LNCaP clone FGC (cell line): ENCODE measurements around the gene PDE4D.

ENCODE experiments used
- DNase-seq: peaks from one replicate; pipeline ENCODE4 v3.0.0-alpha.2; 2011; ENCODE audit warnings: low read depth
- H3K4me3 ChIP-seq: 2 replicates; pipeline ENCODE4 v1.5.1; 2011; ENCODE audit warnings: mild to moderate bottlenecking, low read depth, low read length, control low read depth
- TF ChIP-seq, protein P1 (sequence below): IDR thresholded peaks from 2 replicates; pipeline ENCODE4 v1.5.1; 2012; ENCODE audit warnings: mild to moderate bottlenecking; ENCODE audit not compliant: control insufficient read depth, insufficient read depth; ENCODE audit errors: extremely low read depth

Gene PDE4D

DNA sequence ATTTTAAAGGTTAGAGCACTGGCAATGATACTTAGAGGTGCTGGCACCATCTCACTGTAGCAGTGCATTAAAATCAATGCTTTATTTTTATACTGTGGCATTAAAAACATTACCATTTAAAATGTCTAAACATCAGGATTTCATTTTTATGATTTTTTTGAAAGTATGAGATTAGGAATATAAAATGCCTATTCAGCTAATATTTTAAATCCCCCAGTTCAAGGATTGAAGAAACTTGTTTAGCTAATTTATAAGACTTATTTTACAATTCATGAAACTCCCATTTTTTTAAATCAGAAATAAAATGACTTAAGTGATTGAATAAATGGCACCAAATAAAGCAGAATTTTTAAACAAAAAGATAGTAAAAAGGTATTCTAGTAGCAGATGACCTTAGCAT, 685.1 kb downstream of the PDE4D start:
- DNase-seq, result no peak
- TF ChIP-seq, protein P1, sequence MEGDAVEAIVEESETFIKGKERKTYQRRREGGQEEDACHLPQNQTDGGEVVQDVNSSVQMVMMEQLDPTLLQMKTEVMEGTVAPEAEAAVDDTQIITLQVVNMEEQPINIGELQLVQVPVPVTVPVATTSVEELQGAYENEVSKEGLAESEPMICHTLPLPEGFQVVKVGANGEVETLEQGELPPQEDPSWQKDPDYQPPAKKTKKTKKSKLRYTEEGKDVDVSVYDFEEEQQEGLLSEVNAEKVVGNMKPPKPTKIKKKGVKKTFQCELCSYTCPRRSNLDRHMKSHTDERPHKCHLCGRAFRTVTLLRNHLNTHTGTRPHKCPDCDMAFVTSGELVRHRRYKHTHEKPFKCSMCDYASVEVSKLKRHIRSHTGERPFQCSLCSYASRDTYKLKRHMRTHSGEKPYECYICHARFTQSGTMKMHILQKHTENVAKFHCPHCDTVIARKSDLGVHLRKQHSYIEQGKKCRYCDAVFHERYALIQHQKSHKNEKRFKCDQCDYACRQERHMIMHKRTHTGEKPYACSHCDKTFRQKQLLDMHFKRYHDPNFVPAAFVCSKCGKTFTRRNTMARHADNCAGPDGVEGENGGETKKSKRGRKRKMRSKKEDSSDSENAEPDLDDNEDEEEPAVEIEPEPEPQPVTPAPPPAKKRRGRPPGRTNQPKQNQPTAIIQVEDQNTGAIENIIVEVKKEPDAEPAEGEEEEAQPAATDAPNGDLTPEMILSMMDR, result no peak
- H3K4me3 ChIP-seq, result no peak overlapping the region

GRCh38 chr5:59207401-59207800, 686.1 kb downstream of the PDE4D start:
- H3K4me3 ChIP-seq, result no peak overlapping the region
- no peak for DNase-seq
- TF ChIP-seq, protein P1, result no peak

DNA sequence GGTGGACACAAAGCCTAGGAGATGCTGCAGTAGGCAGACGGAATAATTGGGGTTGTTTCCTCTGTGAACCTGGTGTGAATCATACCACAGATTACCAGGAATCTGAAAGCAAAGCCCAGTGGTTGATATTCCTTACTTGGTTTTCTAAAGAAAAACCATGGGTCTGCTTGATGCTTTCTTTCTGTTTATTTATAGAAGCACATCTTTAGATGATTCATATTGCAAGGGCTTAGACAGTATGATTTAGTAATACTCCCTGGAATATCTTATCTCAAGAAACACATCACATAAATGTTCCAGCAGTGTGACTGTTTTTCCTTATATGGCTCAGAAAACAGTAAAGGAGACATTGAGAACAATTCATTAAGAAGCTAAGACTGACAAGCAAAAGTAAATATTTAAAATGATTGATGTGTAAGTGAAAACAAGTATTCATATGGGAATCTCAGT, 687.4 kb downstream of the PDE4D start:
- no peak overlapping the region for H3K4me3 ChIP-seq
- peak; percentile 56 for DNase-seq
- TF ChIP-seq, protein P1, result no peak

- DNase-seq, result no peak
- no peak overlapping the region for H3K4me3 ChIP-seq
- TF ChIP-seq, protein P1, result no peak
Observed at GRCh38 chr5:59204114-59204897, 689.2 kb downstream of the PDE4D start.

GRCh38 chr5:59199868-59200267, 693.7 kb downstream of the PDE4D start:
- no peak for DNase-seq
- TF ChIP-seq, protein P1, result no peak
- H3K4me3 ChIP-seq, result no peak overlapping the region

- H3K4me3 ChIP-seq, result no peak overlapping the region
- TF ChIP-seq, protein P1, result no peak
- DNase-seq, result no peak
Observed at GRCh38 chr5:59198832-59199231, 694.7 kb downstream of the PDE4D start.

DNA sequence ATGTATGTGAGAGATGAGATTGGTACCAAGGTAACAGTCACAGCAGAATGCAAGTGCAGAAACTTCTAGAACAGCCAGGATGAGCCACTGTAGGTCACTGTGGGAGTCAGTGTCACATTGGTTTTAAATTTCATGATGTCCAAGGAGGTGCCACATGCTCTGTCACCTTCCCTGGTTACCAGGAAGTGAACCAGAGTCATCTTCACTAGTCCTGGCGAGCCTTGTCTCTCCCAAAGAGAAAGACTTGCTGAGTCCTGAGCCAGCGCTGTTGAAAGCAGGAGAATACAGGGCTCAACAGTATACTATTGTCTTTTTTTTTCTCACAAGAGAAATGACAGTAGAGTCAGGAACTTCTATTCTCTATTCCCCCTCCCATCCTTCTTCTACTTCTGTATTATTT, 695.2 kb downstream of the PDE4D start:
- H3K4me3 ChIP-seq, result no peak overlapping the region

More for the DNA sequence above, 695.2 kb downstream of the PDE4D start:
- TF ChIP-seq, protein P1, result no peak
- no peak for DNase-seq
